HEK293 (cell line): Measurements from ENCODE around the gene NIN.

Experiments
- ZBTB17 ChIP-seq: fragments of 450-650 bp; formaldehyde crosslinking; IDR thresholded peaks from 2 replicates; pipeline ENCODE4 v1.5.1; 2016; ENCODE audit warnings: missing biosample characterization, missing genetic modification characterization
- ZNF211 ChIP-seq: fragments of 450-650 bp; formaldehyde crosslinking; IDR thresholded peaks from 2 replicates; pipeline ENCODE4 v1.5.1; 2016; ENCODE audit warnings: low read depth, missing biosample characterization, missing genetic modification characterization
- ZNF621 ChIP-seq: fragments of 450-650 bp; formaldehyde crosslinking; IDR thresholded peaks from 2 replicates; pipeline ENCODE4 v1.5.1; 2017; ENCODE audit warnings: missing biosample characterization, missing genetic modification characterization
- TF ChIP-seq, protein P1 (sequence below): fragments of 450-650 bp; IDR thresholded peaks from 2 replicates; pipeline ENCODE4 v1.5.1; 2018; ENCODE audit warnings: missing biosample characterization, mild to moderate bottlenecking, missing genetic modification characterization
- TF ChIP-seq, protein P2 (sequence below): fragments of 450-650 bp; formaldehyde crosslinking; IDR thresholded peaks from 2 replicates; pipeline ENCODE4 v1.5.1; 2017; ENCODE audit warnings: missing biosample characterization, mild to moderate bottlenecking, missing genetic modification characterization, moderate library complexity
- TF ChIP-seq, protein P3 (sequence below): fragments of 450-650 bp; formaldehyde crosslinking; IDR thresholded peaks from 2 replicates; pipeline ENCODE4 v1.5.1; 2016; ENCODE audit warnings: missing biosample characterization, missing genetic modification characterization

DNA sequence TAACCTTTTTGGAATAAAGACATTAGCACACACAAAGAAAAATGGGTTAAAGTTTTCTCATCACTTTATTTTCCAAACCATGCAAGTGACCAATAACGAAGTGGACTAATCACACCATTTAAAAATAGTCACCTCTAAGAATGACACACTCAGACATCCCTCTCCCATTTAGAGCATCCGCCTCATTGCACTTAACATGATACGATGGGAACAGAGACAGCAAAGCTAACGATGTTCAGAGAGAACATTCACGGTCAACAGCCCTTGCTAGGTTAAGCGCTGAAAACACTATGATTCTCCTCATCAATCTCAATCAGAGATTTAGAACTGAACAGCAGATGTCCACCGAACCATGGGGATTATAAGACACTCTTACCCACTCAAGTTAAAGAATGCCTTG lies 35.8 kb downstream of the NIN start:
- TF ChIP-seq, protein P1, sequence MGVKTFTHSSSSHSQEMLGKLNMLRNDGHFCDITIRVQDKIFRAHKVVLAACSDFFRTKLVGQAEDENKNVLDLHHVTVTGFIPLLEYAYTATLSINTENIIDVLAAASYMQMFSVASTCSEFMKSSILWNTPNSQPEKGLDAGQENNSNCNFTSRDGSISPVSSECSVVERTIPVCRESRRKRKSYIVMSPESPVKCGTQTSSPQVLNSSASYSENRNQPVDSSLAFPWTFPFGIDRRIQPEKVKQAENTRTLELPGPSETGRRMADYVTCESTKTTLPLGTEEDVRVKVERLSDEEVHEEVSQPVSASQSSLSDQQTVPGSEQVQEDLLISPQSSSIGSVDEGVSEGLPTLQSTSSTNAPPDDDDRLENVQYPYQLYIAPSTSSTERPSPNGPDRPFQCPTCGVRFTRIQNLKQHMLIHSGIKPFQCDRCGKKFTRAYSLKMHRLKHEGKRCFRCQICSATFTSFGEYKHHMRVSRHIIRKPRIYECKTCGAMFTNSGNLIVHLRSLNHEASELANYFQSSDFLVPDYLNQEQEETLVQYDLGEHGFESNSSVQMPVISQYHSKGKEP (tag by site-specific recombination): no peak
- no peak for TF ChIP-seq ZNF621 (tag by site-specific recombination)
- no peak for TF ChIP-seq ZNF211 (tag by site-specific recombination)
- TF ChIP-seq, protein P2, sequence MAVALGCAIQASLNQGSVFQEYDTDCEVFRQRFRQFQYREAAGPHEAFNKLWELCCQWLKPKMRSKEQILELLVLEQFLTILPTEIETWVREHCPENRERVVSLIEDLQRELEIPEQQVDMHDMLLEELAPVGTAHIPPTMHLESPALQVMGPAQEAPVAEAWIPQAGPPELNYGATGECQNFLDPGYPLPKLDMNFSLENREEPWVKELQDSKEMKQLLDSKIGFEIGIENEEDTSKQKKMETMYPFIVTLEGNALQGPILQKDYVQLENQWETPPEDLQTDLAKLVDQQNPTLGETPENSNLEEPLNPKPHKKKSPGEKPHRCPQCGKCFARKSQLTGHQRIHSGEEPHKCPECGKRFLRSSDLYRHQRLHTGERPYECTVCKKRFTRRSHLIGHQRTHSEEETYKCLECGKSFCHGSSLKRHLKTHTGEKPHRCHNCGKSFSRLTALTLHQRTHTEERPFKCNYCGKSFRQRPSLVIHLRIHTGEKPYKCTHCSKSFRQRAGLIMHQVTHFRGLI (tag by site-specific recombination): no peak
- TF ChIP-seq ZBTB17 (tag by site-specific recombination): no peak
- TF ChIP-seq, protein P3, sequence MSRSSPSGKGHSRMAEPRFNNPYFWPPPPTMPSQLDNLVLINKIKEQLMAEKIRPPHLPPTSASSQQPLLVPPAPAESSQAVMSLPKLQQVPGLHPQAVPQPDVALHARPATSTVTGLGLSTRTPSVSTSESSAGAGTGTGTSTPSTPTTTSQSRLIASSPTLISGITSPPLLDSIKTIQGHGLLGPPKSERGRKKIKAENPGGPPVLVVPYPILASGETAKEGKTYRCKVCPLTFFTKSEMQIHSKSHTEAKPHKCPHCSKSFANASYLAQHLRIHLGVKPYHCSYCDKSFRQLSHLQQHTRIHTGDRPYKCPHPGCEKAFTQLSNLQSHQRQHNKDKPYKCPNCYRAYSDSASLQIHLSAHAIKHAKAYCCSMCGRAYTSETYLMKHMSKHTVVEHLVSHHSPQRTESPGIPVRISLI (tag by site-specific recombination): no peak
